ENCODE results near the gene CCT6A. TPM values are rescaled to one million over a fixed set of nuclear protein-coding genes. Genes with fewer than 3 reads are reported as not detected.

Gene CCT6A
- total and polyA plus RNA-seq, 9 of the 15 experiments (the other 6 are each of a cell fraction or from before 2014, with no cell fraction given) = 244 to 708 (median 387) TPM

- H3K4me1 ChIP-seq (replicated peaks in 1 of 2; ENCODE audit: control insufficient read depth in 2 of 2, insufficient read depth in 2 of 2, low read length in 2 of 2) = peaks cover 3 to 11% of the 10 kb centered on the region in 2 experiments; a peak in 3 of 5 replicates
- H2AFZ ChIP-seq (ENCODE audit: low read depth, low read length) = no peak overlapping the region
- intact Hi-C loops (cut with micrococcal nuclease) (loop anchor here (5.0 kb wide), 1 partner anchor 37 kb away; no protein-coding TSS in a partner anchor), in situ Hi-C loops (cut with MboI) (no loop called here)
- H3K36me3 ChIP-seq (ENCODE audit: control insufficient read depth, insufficient read depth, low read length) = peaks cover 12% of the 10 kb centered on the region; the same call in 1 of the 3 replicates
- H3K9me3 ChIP-seq (replicated peaks; ENCODE audit: control insufficient read depth, insufficient read depth, low read depth, low read length) = no peaks in the 10 kb centered on the region
- ChIA-PET CTCF (ENCODE audit: low intra/inter-chr PET ratio) (no interaction called here), POLR2A (interaction anchor here (1.4 kb wide), 1 partner anchor 10 kb away, joined by 3 read pairs; no protein-coding TSS in a partner anchor)
- no peak overlapping the region for H3K4me3 ChIP-seq
- BruUV-seq (replicated peaks) = no TSS peak
- WGBS (ENCODE audit: insufficient coverage, low coverage, missing lambda C conversion rate) = 95% methylated on average over 8 of the region's 8 CpGs
- H3K27ac ChIP-seq (ENCODE audit: extremely low read depth, low read depth, low read length) = no peak overlapping the region
- DNase-seq (ENCODE audit: extremely low read depth in 1 of 4, low spot score in 3 of 4) = no peak
- H3K9ac ChIP-seq (ENCODE audit: insufficient read depth in 1 of 2, low read depth in 2 of 2, low read length in 2 of 2) = no peak overlapping the region
- no peaks in the 10 kb centered on the region for H3K9me1 ChIP-seq (ENCODE audit: control insufficient read depth, insufficient read depth, low read length)
- TF ChIP-seq, protein P1, sequence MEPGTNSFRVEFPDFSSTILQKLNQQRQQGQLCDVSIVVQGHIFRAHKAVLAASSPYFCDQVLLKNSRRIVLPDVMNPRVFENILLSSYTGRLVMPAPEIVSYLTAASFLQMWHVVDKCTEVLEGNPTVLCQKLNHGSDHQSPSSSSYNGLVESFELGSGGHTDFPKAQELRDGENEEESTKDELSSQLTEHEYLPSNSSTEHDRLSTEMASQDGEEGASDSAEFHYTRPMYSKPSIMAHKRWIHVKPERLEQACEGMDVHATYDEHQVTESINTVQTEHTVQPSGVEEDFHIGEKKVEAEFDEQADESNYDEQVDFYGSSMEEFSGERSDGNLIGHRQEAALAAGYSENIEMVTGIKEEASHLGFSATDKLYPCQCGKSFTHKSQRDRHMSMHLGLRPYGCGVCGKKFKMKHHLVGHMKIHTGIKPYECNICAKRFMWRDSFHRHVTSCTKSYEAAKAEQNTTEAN (CRISPR knock-in tag; IDR thresholded peaks at IDR 0.05) = no peak
- no peak for TF ChIP-seq GMEB1 (CRISPR knock-in tag; IDR thresholded peaks at IDR 0.05)
- TF ChIP-seq PHF21A (IDR thresholded peaks at IDR 0.05; ENCODE audit: borderline replicate concordance, low read depth) = no peak
- no peak for TF ChIP-seq ELF2 (CRISPR knock-in tag; IDR thresholded peaks at IDR 0.05)
- no peak for TF ChIP-seq ZNF609 (CRISPR knock-in tag; IDR thresholded peaks at IDR 0.05; ENCODE audit: borderline replicate concordance)
- TF ChIP-seq SRF (CRISPR knock-in tag; IDR thresholded peaks at IDR 0.05) = no peak
- no peak for TF ChIP-seq PURB (CRISPR knock-in tag; IDR thresholded peaks at IDR 0.05; ENCODE audit: low read depth)
- no peak for TF ChIP-seq TBP (optimal IDR thresholded peaks at IDR 0.05; ENCODE audit: low read depth, low read length)
- no peak for TF ChIP-seq JUND (IDR thresholded peaks at IDR 0.05; ENCODE audit: borderline replicate concordance, low read depth, low read length)
- no peak for TF ChIP-seq JUND (tag; IDR thresholded peaks at IDR 0.05; ENCODE audit: borderline replicate concordance, low read depth, low read length)
- H4K20me1 ChIP-seq (replicated peaks; ENCODE audit: control insufficient read depth, insufficient read depth, low read length) = no peaks in the 10 kb centered on the region
- H3K4me2 ChIP-seq (ENCODE audit: insufficient read depth, low read length) = no peak overlapping the region
- no peak for ATAC-seq
- no peaks in the 10 kb centered on the region for H3K27me3 ChIP-seq (ENCODE audit: control insufficient read depth in 2 of 2, insufficient read depth in 2 of 2, low read length in 2 of 2)
- FAIRE-seq = no peak
- no peaks in the 10 kb centered on the region for H3K79me2 ChIP-seq (ENCODE audit: control insufficient read depth, insufficient read depth, low read length)
Observed at GRCh38 chr7:56030340-56030739, 21.2 kb upstream of the CCT6A start.
